Measurements from ENCODE around the gene KIF6. TPM values are rescaled to one million over a fixed set of nuclear protein-coding genes. Genes with fewer than 3 reads are reported as not detected.

The KIF6 gene
- polyA plus RNA-seq, 2 donors = 0.08 to 0.20 TPM

- no peaks in the 10 kb centered on the region for H3K4me1 ChIP-seq (ENCODE audit: control insufficient read depth in 2 of 2, insufficient read depth in 2 of 2, low read length in 1 of 2)
- H3K27me3 ChIP-seq (ENCODE audit: control insufficient read depth in 1 of 2, insufficient read depth in 2 of 2, low read length in 2 of 2) = no peaks in the 10 kb centered on the region
- WGBS, 2 donors = 80 to 86% methylated on average over 5 of the region's 5 CpGs
- no peaks in the 10 kb centered on the region for H3K9me3 ChIP-seq (ENCODE audit: control insufficient read depth in 2 of 2, insufficient read depth in 1 of 2, low read depth in 1 of 2, low read length in 1 of 2)
- H3K27ac ChIP-seq (ENCODE audit: low read depth in 2 of 2, low read length in 1 of 2) = no peak overlapping the region
- H3K4me3 ChIP-seq (ENCODE audit: low read depth in 1 of 2, low read length in 2 of 2) = no peak overlapping the region
- H3K36me3 ChIP-seq (ENCODE audit: control insufficient read depth in 2 of 2, insufficient read depth in 2 of 2, low read length in 1 of 2) = no peaks in the 10 kb centered on the region
Observed at GRCh38 chr6:39393075-39393474, 332.1 kb downstream of the KIF6 start.

- Histone ChIP-seq H3K4me1 (ENCODE audit: control insufficient read depth in 2 of 2, insufficient read depth in 2 of 2, low read length in 1 of 2) (no peaks in the 10 kb centered on the region), H3K9me3 (ENCODE audit: control insufficient read depth in 2 of 2, insufficient read depth in 1 of 2, low read depth in 1 of 2, low read length in 1 of 2) (no peaks in the 10 kb centered on the region), H3K27me3 (ENCODE audit: control insufficient read depth in 1 of 2, insufficient read depth in 2 of 2, low read length in 2 of 2) (no peaks in the 10 kb centered on the region), H3K36me3 (ENCODE audit: control insufficient read depth in 2 of 2, insufficient read depth in 2 of 2, low read length in 1 of 2) (no peaks in the 10 kb centered on the region), H3K4me3 (ENCODE audit: low read depth in 1 of 2, low read length in 2 of 2) (no peak overlapping the region), H3K27ac (ENCODE audit: low read depth in 2 of 2, low read length in 1 of 2) (no peak overlapping the region)
- WGBS, 2 donors = 87 to 90% methylated on average over 8 of the region's 8 CpGs
Observed at GRCh38 chr6:39391182-39391581, 334.0 kb downstream of the KIF6 start.

- Histone ChIP-seq H3K4me1 (ENCODE audit: control insufficient read depth in 2 of 2, insufficient read depth in 2 of 2, low read length in 1 of 2) (no peaks in the 10 kb centered on the region), H3K36me3 (ENCODE audit: control insufficient read depth in 2 of 2, insufficient read depth in 2 of 2, low read length in 1 of 2) (no peaks in the 10 kb centered on the region), H3K4me3 (ENCODE audit: low read depth in 1 of 2, low read length in 2 of 2) (no peak overlapping the region), H3K27me3 (ENCODE audit: control insufficient read depth in 1 of 2, insufficient read depth in 2 of 2, low read length in 2 of 2) (no peaks in the 10 kb centered on the region), H3K27ac (ENCODE audit: low read depth in 2 of 2, low read length in 1 of 2) (no peak overlapping the region), H3K9me3 (ENCODE audit: control insufficient read depth in 2 of 2, insufficient read depth in 1 of 2, low read depth in 1 of 2, low read length in 1 of 2) (no peaks in the 10 kb centered on the region)
- whole genome bisulfite sequencing, 2 donors = 61 to 70% methylated on average over 3 of the region's 3 CpGs
Observed at GRCh38 chr6:39389484-39389767, 335.8 kb downstream of the KIF6 start.

GRCh38 chr6:39388606-39389483, 336.4 kb downstream of the KIF6 start:
- Histone ChIP-seq H3K4me1 (ENCODE audit: control insufficient read depth in 2 of 2, insufficient read depth in 2 of 2, low read length in 1 of 2) (no peaks in the 10 kb centered on the region), H3K27ac (ENCODE audit: low read depth in 2 of 2, low read length in 1 of 2) (no peak overlapping the region), H3K27me3 (ENCODE audit: control insufficient read depth in 1 of 2, insufficient read depth in 2 of 2, low read length in 2 of 2) (no peaks in the 10 kb centered on the region), H3K4me3 (ENCODE audit: low read depth in 1 of 2, low read length in 2 of 2) (no peak overlapping the region), H3K36me3 (ENCODE audit: control insufficient read depth in 2 of 2, insufficient read depth in 2 of 2, low read length in 1 of 2) (no peaks in the 10 kb centered on the region), H3K9me3 (ENCODE audit: control insufficient read depth in 2 of 2, insufficient read depth in 1 of 2, low read depth in 1 of 2, low read length in 1 of 2) (no peaks in the 10 kb centered on the region)
- WGBS, 2 donors = 52 to 66% methylated on average over 12 of the region's 12 CpGs

GRCh38 chr6:39387785-39388184, 337.4 kb downstream of the KIF6 start:
- H3K36me3 ChIP-seq (ENCODE audit: control insufficient read depth in 2 of 2, insufficient read depth in 2 of 2, low read length in 1 of 2) = no peaks in the 10 kb centered on the region
- 54 to 63% methylated on average over 3 of the region's 3 CpGs for WGBS, 2 donors
- no peak overlapping the region for H3K27ac ChIP-seq (ENCODE audit: low read depth in 2 of 2, low read length in 1 of 2)
- no peaks in the 10 kb centered on the region for H3K9me3 ChIP-seq (ENCODE audit: control insufficient read depth in 2 of 2, insufficient read depth in 1 of 2, low read depth in 1 of 2, low read length in 1 of 2)
- no peaks in the 10 kb centered on the region for H3K27me3 ChIP-seq (ENCODE audit: control insufficient read depth in 1 of 2, insufficient read depth in 2 of 2, low read length in 2 of 2)
- no peak overlapping the region for H3K4me3 ChIP-seq (ENCODE audit: low read depth in 1 of 2, low read length in 2 of 2)
- H3K4me1 ChIP-seq (ENCODE audit: control insufficient read depth in 2 of 2, insufficient read depth in 2 of 2, low read length in 1 of 2) = no peaks in the 10 kb centered on the region

- Histone ChIP-seq H3K4me3 (ENCODE audit: low read depth in 1 of 2, low read length in 2 of 2) (no peak overlapping the region), H3K27me3 (ENCODE audit: control insufficient read depth in 1 of 2, insufficient read depth in 2 of 2, low read length in 2 of 2) (no peaks in the 10 kb centered on the region), H3K36me3 (ENCODE audit: control insufficient read depth in 2 of 2, insufficient read depth in 2 of 2, low read length in 1 of 2) (no peaks in the 10 kb centered on the region), H3K27ac (ENCODE audit: low read depth in 2 of 2, low read length in 1 of 2) (no peak overlapping the region), H3K9me3 (ENCODE audit: control insufficient read depth in 2 of 2, insufficient read depth in 1 of 2, low read depth in 1 of 2, low read length in 1 of 2) (no peaks in the 10 kb centered on the region), H3K4me1 (ENCODE audit: control insufficient read depth in 2 of 2, insufficient read depth in 2 of 2, low read length in 1 of 2) (no peaks in the 10 kb centered on the region)
- 67 to 78% methylated on average over 3 of the region's 3 CpGs for WGBS, 2 donors
Observed at GRCh38 chr6:39386487-39386886, 338.7 kb downstream of the KIF6 start.

GRCh38 chr6:39381550-39382140, 343.6 kb downstream of the KIF6 start:
- Histone ChIP-seq H3K4me3 (ENCODE audit: low read depth in 1 of 2, low read length in 2 of 2) (no peak overlapping the region), H3K27ac (ENCODE audit: low read depth in 2 of 2, low read length in 1 of 2) (no peak overlapping the region), H3K4me1 (ENCODE audit: control insufficient read depth in 2 of 2, insufficient read depth in 2 of 2, low read length in 1 of 2) (no peaks in the 10 kb centered on the region), H3K27me3 (ENCODE audit: control insufficient read depth in 1 of 2, insufficient read depth in 2 of 2, low read length in 2 of 2) (no peaks in the 10 kb centered on the region), H3K9me3 (ENCODE audit: control insufficient read depth in 2 of 2, insufficient read depth in 1 of 2, low read depth in 1 of 2, low read length in 1 of 2) (no peaks in the 10 kb centered on the region), H3K36me3 (ENCODE audit: control insufficient read depth in 2 of 2, insufficient read depth in 2 of 2, low read length in 1 of 2) (no peaks in the 10 kb centered on the region)
- WGBS, 2 donors = 78 to 79% methylated on average over 5 of the region's 5 CpGs

GRCh38 chr6:39380837-39381549, 344.2 kb downstream of the KIF6 start:
- Histone ChIP-seq H3K4me3 (ENCODE audit: low read depth in 1 of 2, low read length in 2 of 2) (no peak overlapping the region), H3K4me1 (ENCODE audit: control insufficient read depth in 2 of 2, insufficient read depth in 2 of 2, low read length in 1 of 2) (no peaks in the 10 kb centered on the region), H3K27ac (ENCODE audit: low read depth in 2 of 2, low read length in 1 of 2) (no peak overlapping the region), H3K9me3 (ENCODE audit: control insufficient read depth in 2 of 2, insufficient read depth in 1 of 2, low read depth in 1 of 2, low read length in 1 of 2) (no peaks in the 10 kb centered on the region), H3K27me3 (ENCODE audit: control insufficient read depth in 1 of 2, insufficient read depth in 2 of 2, low read length in 2 of 2) (no peaks in the 10 kb centered on the region), H3K36me3 (ENCODE audit: control insufficient read depth in 2 of 2, insufficient read depth in 2 of 2, low read length in 1 of 2) (no peaks in the 10 kb centered on the region)
- 77 to 80% methylated on average over 6 of the region's 6 CpGs for WGBS, 2 donors

- no peaks in the 10 kb centered on the region for H3K36me3 ChIP-seq (ENCODE audit: control insufficient read depth in 2 of 2, insufficient read depth in 2 of 2, low read length in 1 of 2)
- no peak overlapping the region for H3K4me3 ChIP-seq (ENCODE audit: low read depth in 1 of 2, low read length in 2 of 2)
- no peaks in the 10 kb centered on the region for H3K4me1 ChIP-seq (ENCODE audit: control insufficient read depth in 2 of 2, insufficient read depth in 2 of 2, low read length in 1 of 2)
- H3K27ac ChIP-seq (ENCODE audit: low read depth in 2 of 2, low read length in 1 of 2) = no peak overlapping the region
- H3K27me3 ChIP-seq (ENCODE audit: control insufficient read depth in 1 of 2, insufficient read depth in 2 of 2, low read length in 2 of 2) = no peaks in the 10 kb centered on the region
- H3K9me3 ChIP-seq (ENCODE audit: control insufficient read depth in 2 of 2, insufficient read depth in 1 of 2, low read depth in 1 of 2, low read length in 1 of 2) = no peaks in the 10 kb centered on the region
- 74 to 86% methylated on average over 5 of the region's 5 CpGs for WGBS, 2 donors
Observed at GRCh38 chr6:39378960-39379425, 346.2 kb downstream of the KIF6 start.
